ENCODE measurements around the gene NPTN. TPM values are rescaled to one million over a fixed set of nuclear protein-coding genes. Genes with fewer than 3 reads are reported as not detected.
A peak's percentile ranks its signal among the peaks of the same experiment; 100 is the strongest.

Gene NPTN
- total RNA-seq, 5 donors from 2014 or later (not counting 1 experiment from before 2014, with no cell fraction given) = 24.7 to 34.9 (median 33.1) TPM

DNA sequence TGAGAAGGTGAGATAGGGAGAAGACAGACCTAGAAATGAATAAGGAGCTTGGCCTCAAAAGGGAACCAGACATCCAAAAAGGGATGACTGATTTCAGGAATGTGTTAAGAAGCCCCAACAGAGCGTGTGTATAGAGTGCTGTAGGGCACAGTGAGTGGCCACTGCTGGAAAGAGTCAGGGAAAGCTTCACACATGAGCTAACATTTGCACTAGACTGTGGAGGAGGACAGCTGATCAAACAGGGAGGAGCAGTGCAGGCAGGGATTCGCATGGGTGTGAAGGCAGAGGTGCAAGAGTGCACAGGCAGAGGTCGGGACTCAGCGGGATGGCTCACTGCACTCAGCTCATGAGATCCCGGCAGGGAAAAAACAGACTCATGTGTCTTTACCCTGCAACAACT is 61.8 kb downstream of the NPTN start:
- no peak overlapping the region for H3K4me3 Mint-ChIP-seq
- peaks cover 30 to 72% of the 10 kb centered on the region in 2 donors for H3K36me3 ChIP-seq (ENCODE audit: control insufficient read depth in 2 of 2, extremely low read depth in 1 of 2, insufficient read depth in 1 of 2, low read length in 1 of 2)
- no peaks in the 10 kb centered on the region for H3K9me3 ChIP-seq
- 93% methylated on average over 1 of the region's 5 CpGs for WGBS (ENCODE audit: insufficient coverage)
- CTCF ChIA-PET = interaction anchor here in 1 of 2 donors (0.9 kb wide), 1 partner anchor 1852 kb away, joined by 3 read pairs; no protein-coding TSS in a partner anchor
- H3K27me3 Mint-ChIP-seq = no peaks in the 10 kb centered on the region
- POLR2A ChIA-PET = no interaction called here
- H3K4me3 ChIP-seq (ENCODE audit: control insufficient read depth in 1 of 2, extremely low read depth in 1 of 2, low read length in 1 of 2) = no peak overlapping the region
- ATAC-seq (replicated peaks in 1 of 4) = no peak
- no peaks in the 10 kb centered on the region for H3K4me1 Mint-ChIP-seq
- no peak overlapping the region for H3K27ac Mint-ChIP-seq
- peaks cover 63% of the 10 kb centered on the region for H3K36me3 Mint-ChIP-seq
- H3K27me3 ChIP-seq (replicated peaks in 1 of 2; ENCODE audit: control insufficient read depth in 2 of 2, extremely low read depth in 1 of 2, insufficient read depth in 2 of 2, low read length in 1 of 2) = no peaks in the 10 kb centered on the region
- H3K4me1 ChIP-seq (ENCODE audit: control insufficient read depth in 1 of 2, extremely low read depth in 1 of 2, insufficient read depth in 2 of 2, low read length in 2 of 2) = no peaks in the 10 kb centered on the region
- no peaks in the 10 kb centered on the region for H3K9me3 Mint-ChIP-seq
- no peak for DNase-seq
- no peak overlapping the region for H3K27ac ChIP-seq (ENCODE audit: low read length)

DNA sequence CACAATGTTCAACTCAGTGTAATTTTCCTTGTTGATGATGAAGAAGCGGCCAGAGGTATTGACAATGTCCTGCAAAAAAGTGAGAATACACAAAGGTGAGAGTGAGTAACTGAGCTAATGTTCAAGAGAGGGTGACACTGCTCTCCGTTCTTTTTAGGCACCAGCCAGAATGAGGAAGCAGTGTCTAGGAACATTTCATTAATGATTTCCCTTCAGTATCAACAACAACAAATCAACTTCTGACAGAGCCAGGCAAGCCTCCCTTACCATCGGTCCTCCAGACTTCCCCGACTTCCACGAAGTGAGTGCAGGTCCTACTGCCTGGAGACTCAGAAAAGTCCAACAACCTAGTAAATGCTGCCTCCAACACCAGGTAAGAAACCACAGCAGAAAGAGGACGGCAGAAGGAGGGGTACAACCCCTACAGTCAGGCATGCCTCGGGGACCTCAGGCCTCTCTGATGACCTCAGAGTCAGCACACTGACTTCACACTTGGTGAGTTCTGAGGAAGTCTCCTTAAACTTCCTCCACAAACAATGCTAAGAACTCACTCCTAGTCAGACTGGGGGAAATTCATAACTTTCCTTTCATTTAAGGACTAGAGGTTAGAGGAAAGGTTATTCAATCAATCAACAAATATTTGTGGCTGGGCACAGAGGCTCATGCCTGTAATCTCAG is 62.7 kb downstream of the NPTN start:
- no peaks in the 10 kb centered on the region for H3K4me1 Mint-ChIP-seq
- H3K4me3 Mint-ChIP-seq = no peak overlapping the region
- no peak overlapping the region for H3K27ac ChIP-seq (ENCODE audit: low read length)
- no peaks in the 10 kb centered on the region for H3K9me3 Mint-ChIP-seq
- peaks cover 30 to 80% of the 10 kb centered on the region in 2 donors for H3K36me3 ChIP-seq (ENCODE audit: control insufficient read depth in 2 of 2, extremely low read depth in 1 of 2, insufficient read depth in 1 of 2, low read length in 1 of 2)
- H3K4me1 ChIP-seq (ENCODE audit: control insufficient read depth in 1 of 2, extremely low read depth in 1 of 2, insufficient read depth in 2 of 2, low read length in 2 of 2) = no peaks in the 10 kb centered on the region
- H3K36me3 Mint-ChIP-seq = peaks cover 65% of the 10 kb centered on the region
- no peak overlapping the region for H3K27ac Mint-ChIP-seq
- 81% methylated on average over 3 of the region's 7 CpGs for WGBS (ENCODE audit: insufficient coverage)
- H3K27me3 ChIP-seq (replicated peaks in 1 of 2; ENCODE audit: control insufficient read depth in 2 of 2, extremely low read depth in 1 of 2, insufficient read depth in 2 of 2, low read length in 1 of 2) = no peaks in the 10 kb centered on the region
- no peak overlapping the region for H3K4me3 ChIP-seq (ENCODE audit: control insufficient read depth in 1 of 2, extremely low read depth in 1 of 2, low read length in 1 of 2)
- no peaks in the 10 kb centered on the region for H3K9me3 ChIP-seq
- CTCF ChIA-PET = no interaction called here
- no peaks in the 10 kb centered on the region for H3K27me3 Mint-ChIP-seq
- ATAC-seq (replicated peaks in 1 of 4) (no peak), DNase-seq (no peak)
- POLR2A ChIA-PET = interaction anchor here in 1 of 2 donors (0.7 kb wide), 1 partner anchor 47 kb away, joined by 3 read pairs; no protein-coding TSS in a partner anchor

DNA sequence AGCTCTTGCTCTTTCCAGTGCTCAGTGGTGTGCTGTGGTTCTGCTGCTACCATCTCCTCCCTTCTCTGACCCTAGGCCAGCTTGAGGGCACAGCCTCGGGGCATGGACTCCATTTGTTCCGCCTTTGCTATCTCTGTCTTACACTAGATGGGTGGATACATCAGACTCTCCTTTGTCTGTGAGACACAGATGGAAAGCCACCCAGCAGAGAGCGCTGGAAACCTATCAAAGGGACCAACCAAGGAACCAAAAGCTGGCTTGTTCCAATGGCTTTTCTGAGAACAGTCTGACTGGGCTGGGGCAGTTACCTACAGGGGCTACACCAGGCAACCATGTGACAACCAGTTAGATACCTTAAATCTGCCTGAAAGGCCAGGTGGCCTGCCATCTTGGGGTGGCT is 63.8 kb downstream of the NPTN start:
- Mint-ChIP-seq H3K27me3 (no peaks in the 10 kb centered on the region), H3K4me1 (no peaks in the 10 kb centered on the region), H3K4me3 (no peak overlapping the region), H3K36me3 (peaks cover 71% of the 10 kb centered on the region), H3K9me3 (no peaks in the 10 kb centered on the region), H3K27ac (no peak overlapping the region)
- 100% methylated on average over 3 of the region's 3 CpGs for WGBS (ENCODE audit: insufficient coverage)
- H3K9me3 ChIP-seq = no peaks in the 10 kb centered on the region
- no peaks in the 10 kb centered on the region for H3K4me1 ChIP-seq (ENCODE audit: control insufficient read depth in 1 of 2, extremely low read depth in 1 of 2, insufficient read depth in 2 of 2, low read length in 2 of 2)
- H3K36me3 ChIP-seq (ENCODE audit: control insufficient read depth in 2 of 2, extremely low read depth in 1 of 2, insufficient read depth in 1 of 2, low read length in 1 of 2) = peaks cover 30 to 82% of the 10 kb centered on the region in 2 donors
- POLR2A ChIA-PET = no interaction called here
- H3K27ac ChIP-seq (ENCODE audit: low read length) = no peak overlapping the region
- ATAC-seq (replicated peaks in 1 of 4) (no peak), DNase-seq (no peak)
- H3K27me3 ChIP-seq (replicated peaks in 1 of 2; ENCODE audit: control insufficient read depth in 2 of 2, extremely low read depth in 1 of 2, insufficient read depth in 2 of 2, low read length in 1 of 2) = no peaks in the 10 kb centered on the region
- H3K4me3 ChIP-seq (ENCODE audit: control insufficient read depth in 1 of 2, extremely low read depth in 1 of 2, low read length in 1 of 2) = no peak overlapping the region
- CTCF ChIA-PET = no interaction called here

DNA sequence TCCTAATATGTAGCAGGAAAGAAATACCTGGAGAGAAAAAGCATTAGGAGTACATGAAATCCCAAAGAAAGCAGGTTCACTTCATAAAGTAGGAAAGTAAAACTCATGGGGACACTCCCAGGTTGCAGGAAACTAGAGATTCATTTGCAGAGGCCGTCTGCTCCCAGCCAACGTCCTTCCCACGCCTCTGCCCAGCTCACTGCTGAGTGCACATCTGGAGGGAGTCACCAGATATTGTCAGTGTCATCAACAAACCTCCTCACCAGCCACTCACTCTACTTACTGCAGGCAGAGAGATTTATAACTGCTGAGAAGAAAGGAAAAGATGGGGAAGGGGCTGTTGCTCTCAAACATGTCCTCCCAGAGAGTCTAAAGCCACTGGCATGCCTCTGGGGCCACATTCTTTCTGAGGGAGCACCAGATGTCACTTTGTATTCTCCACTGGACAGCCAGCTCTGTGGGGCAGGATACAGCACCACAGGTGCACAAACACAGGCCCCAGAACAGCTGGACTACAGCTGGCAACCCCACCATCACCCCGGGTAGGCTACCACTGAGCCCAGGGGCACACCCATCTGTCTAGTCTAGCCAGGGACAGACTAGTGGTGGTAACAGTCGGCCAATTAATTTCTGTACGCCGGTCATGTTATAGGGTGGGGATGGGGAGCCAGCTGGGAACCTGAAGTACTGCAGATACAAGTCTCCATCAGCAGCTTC is 64.5 kb downstream of the NPTN start:
- 100% methylated on average over 1 of the region's 7 CpGs for WGBS (ENCODE audit: insufficient coverage)
- POLR2A ChIA-PET = no interaction called here

DNA sequence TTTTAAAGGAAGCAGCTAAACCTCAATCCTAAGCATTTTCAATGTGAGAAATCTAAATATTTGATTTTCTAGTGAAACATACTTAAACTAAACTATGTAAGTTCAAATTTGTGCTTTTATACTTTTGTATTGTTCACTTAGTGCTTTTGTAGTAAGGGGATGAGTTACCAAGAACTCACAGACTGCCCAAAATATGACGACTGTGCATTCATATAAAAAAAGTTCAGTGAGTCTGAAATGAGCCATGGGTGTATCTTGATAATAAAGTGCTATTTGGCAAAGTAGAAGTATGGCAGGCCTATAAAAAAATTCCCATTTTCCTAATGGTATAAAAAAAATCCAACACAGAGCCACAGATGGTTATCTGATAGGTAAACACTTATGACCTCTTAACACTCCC is 66.2 kb downstream of the NPTN start:
- DNase-seq = no peak
- no peaks in the 10 kb centered on the region for H3K9me3 ChIP-seq
- peaks cover 75% of the 10 kb centered on the region for H3K36me3 Mint-ChIP-seq
- no peaks in the 10 kb centered on the region for H3K4me1 Mint-ChIP-seq
- CTCF ChIA-PET = interaction anchor here in 1 of 2 donors (0.7 kb wide), 1 partner anchor 53 kb away, joined by 10 read pairs; no protein-coding TSS in a partner anchor
- peaks cover 34 to 77% of the 10 kb centered on the region in 2 donors for H3K36me3 ChIP-seq (ENCODE audit: control insufficient read depth in 2 of 2, extremely low read depth in 1 of 2, insufficient read depth in 1 of 2, low read length in 1 of 2)
- WGBS (ENCODE audit: insufficient coverage) = no CpG with 5 or more reads among the region's 1 CpG
- H3K4me3 ChIP-seq (ENCODE audit: control insufficient read depth in 1 of 2, extremely low read depth in 1 of 2, low read length in 1 of 2) = no peak overlapping the region
- no peaks in the 10 kb centered on the region for H3K9me3 Mint-ChIP-seq
- no peaks in the 10 kb centered on the region for H3K4me1 ChIP-seq (ENCODE audit: control insufficient read depth in 1 of 2, extremely low read depth in 1 of 2, insufficient read depth in 2 of 2, low read length in 2 of 2)
- ATAC-seq (replicated peaks in 1 of 4) = no peak
- H3K27me3 Mint-ChIP-seq = no peaks in the 10 kb centered on the region
- H3K27ac ChIP-seq (ENCODE audit: low read length) = no peak overlapping the region
- no peak overlapping the region for H3K4me3 Mint-ChIP-seq
- POLR2A ChIA-PET = no interaction called here
- H3K27me3 ChIP-seq (replicated peaks in 1 of 2; ENCODE audit: control insufficient read depth in 2 of 2, extremely low read depth in 1 of 2, insufficient read depth in 2 of 2, low read length in 1 of 2) = no peaks in the 10 kb centered on the region
- H3K27ac Mint-ChIP-seq = no peak overlapping the region

More for the DNA sequence above, 64.5 kb downstream of the NPTN start:
- CTCF ChIA-PET = no interaction called here
- Histone ChIP-seq H3K27ac (ENCODE audit: low read length) (no peak overlapping the region), H3K36me3 (ENCODE audit: control insufficient read depth in 2 of 2, extremely low read depth in 1 of 2, insufficient read depth in 1 of 2, low read length in 1 of 2) (peaks cover 34 to 85% of the 10 kb centered on the region in 2 donors), H3K9me3 (no peaks in the 10 kb centered on the region), H3K4me1 (ENCODE audit: control insufficient read depth in 1 of 2, extremely low read depth in 1 of 2, insufficient read depth in 2 of 2, low read length in 2 of 2) (no peaks in the 10 kb centered on the region), H3K4me3 (ENCODE audit: control insufficient read depth in 1 of 2, extremely low read depth in 1 of 2, low read length in 1 of 2) (no peak overlapping the region), H3K27me3 (replicated peaks in 1 of 2; ENCODE audit: control insufficient read depth in 2 of 2, extremely low read depth in 1 of 2, insufficient read depth in 2 of 2, low read length in 1 of 2) (no peaks in the 10 kb centered on the region)
- H3K4me3 Mint-ChIP-seq = no peak overlapping the region
- H3K9me3 Mint-ChIP-seq = no peaks in the 10 kb centered on the region
- DNase-seq (no peak), ATAC-seq (replicated peaks in 1 of 4) (no peak)
- no peaks in the 10 kb centered on the region for H3K4me1 Mint-ChIP-seq
- H3K27ac Mint-ChIP-seq = no peak overlapping the region
- H3K27me3 Mint-ChIP-seq = no peaks in the 10 kb centered on the region
- peaks cover 69% of the 10 kb centered on the region for H3K36me3 Mint-ChIP-seq

DNA sequence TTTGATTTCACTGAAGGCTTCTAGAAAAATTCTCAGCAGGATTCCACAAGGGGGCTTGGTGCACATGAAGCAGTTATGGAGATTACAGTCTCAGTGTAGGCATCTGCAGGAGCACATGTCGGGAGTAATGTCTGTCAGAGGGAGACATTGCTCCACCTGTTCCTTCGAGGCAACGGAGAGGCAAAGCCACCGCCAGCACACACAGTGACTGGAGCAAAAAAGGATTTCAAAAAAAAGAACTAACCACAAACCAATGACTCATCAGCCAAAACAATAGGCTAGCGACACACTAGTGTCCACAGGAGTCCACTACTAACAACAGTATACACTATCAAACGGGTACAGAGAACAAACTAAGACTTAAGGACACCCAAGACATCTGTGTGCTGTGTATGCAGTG is 68.9 kb downstream of the NPTN start:
- Histone ChIP-seq H3K27ac (ENCODE audit: low read length) (no peak overlapping the region), H3K9me3 (no peaks in the 10 kb centered on the region), H3K36me3 (ENCODE audit: control insufficient read depth in 2 of 2, extremely low read depth in 1 of 2, insufficient read depth in 1 of 2, low read length in 1 of 2) (peaks cover 24 to 54% of the 10 kb centered on the region in 2 donors), H3K27me3 (replicated peaks in 1 of 2; ENCODE audit: control insufficient read depth in 2 of 2, extremely low read depth in 1 of 2, insufficient read depth in 2 of 2, low read length in 1 of 2) (no peaks in the 10 kb centered on the region), H3K4me1 (ENCODE audit: control insufficient read depth in 1 of 2, extremely low read depth in 1 of 2, insufficient read depth in 2 of 2, low read length in 2 of 2) (no peaks in the 10 kb centered on the region), H3K4me3 (ENCODE audit: control insufficient read depth in 1 of 2, extremely low read depth in 1 of 2, low read length in 1 of 2) (no peak overlapping the region)
- POLR2A ChIA-PET = no interaction called here
- no peaks in the 10 kb centered on the region for H3K9me3 Mint-ChIP-seq
- no peaks in the 10 kb centered on the region for H3K27me3 Mint-ChIP-seq
- no peak for ATAC-seq (replicated peaks in 1 of 4)
- no peaks in the 10 kb centered on the region for H3K4me1 Mint-ChIP-seq
- CTCF ChIA-PET = no interaction called here
- no peak for DNase-seq
- no peak overlapping the region for H3K4me3 Mint-ChIP-seq
- peaks cover 68% of the 10 kb centered on the region for H3K36me3 Mint-ChIP-seq
- WGBS (ENCODE audit: insufficient coverage) = 54% methylated on average over 3 of the region's 6 CpGs
- peak overlapping the region in 1 of 2 donors; percentile 58 for H3K27ac Mint-ChIP-seq

Data from T-cell (primary cell).